ENCODE data around the gene RBM18. TPM values are rescaled to one million over a fixed set of nuclear protein-coding genes. Genes with fewer than 3 reads are reported as not detected.

Gene RBM18
- total RNA-seq, 1 donor: 11.2 TPM

DNA sequence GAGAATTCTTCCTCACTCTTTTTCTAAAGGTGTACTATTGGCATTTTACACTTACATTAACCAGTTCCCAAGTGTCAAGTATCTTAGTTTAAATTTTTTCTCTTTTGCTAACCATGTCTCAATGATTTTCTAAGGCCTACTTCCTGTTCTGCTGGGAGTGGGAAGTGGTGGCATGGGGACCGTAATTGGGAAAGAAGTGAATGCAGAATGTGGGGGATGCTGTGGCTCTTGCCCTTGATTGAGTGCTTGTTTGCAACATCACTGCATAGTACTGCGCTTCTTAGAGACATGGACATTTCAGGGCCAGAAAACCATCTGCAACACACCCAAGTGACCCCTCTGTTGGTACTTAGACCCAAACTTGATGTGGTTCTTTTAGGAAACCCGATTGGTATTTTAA, 32.9 kb upstream of the RBM18 start:
- H3K4me3 ChIP-seq (ENCODE audit: low read depth, low read length): no peak overlapping the region
- no peak for TF ChIP-seq CTCF (IDR thresholded peaks at IDR 0.05; ENCODE audit: insufficient read depth, low read depth, low read length)
- no peak for DNase-seq (ENCODE audit: low read depth)

DNA sequence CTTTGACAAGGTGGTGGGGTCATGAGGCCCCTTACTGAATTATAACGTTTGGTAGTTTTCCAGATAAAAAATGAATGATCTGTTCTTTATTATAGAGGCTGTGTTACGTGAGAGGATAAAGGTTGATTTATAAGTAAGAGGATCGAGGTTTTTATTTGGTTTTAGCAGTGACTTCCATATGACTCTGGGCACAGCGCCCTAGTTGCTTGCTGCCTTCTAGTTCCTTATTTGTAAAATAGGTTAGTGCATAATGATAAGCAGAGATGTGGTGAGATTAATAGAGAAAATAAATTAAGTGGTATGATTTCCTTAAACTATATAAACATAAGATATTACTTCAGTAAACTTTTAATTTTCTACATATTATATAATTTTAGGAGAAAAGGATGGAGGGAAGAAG, 29.9 kb upstream of the RBM18 start:
- no peak for TF ChIP-seq CTCF (IDR thresholded peaks at IDR 0.05; ENCODE audit: insufficient read depth, low read depth, low read length)
- DNase-seq (ENCODE audit: low read depth): no peak
- H3K4me3 ChIP-seq (ENCODE audit: low read depth, low read length): no peak overlapping the region

DNA sequence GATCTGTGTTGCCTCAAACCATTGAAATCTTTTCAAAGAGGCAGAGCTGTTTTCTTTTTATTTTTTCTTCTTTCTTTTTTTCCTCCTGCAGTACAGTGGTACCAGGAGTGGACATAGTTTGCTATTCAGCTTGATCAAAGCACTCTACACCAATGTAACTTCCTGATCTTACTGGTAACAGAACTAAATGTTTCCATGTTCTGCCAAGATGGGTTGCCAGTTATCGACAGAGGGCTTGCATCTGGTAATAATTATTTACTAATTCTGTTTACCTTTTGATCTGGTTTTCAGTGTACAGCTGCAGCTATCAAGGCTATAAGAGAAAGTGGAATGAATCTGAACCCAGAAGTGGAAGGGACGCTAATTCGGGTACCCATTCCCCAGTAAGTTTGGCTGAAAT, 26.8 kb upstream of the RBM18 start:
- H3K4me3 ChIP-seq (ENCODE audit: low read depth, low read length): no peak overlapping the region
- no peak for TF ChIP-seq CTCF (IDR thresholded peaks at IDR 0.05; ENCODE audit: insufficient read depth, low read depth, low read length)
- no peak for DNase-seq (ENCODE audit: low read depth)

DNA sequence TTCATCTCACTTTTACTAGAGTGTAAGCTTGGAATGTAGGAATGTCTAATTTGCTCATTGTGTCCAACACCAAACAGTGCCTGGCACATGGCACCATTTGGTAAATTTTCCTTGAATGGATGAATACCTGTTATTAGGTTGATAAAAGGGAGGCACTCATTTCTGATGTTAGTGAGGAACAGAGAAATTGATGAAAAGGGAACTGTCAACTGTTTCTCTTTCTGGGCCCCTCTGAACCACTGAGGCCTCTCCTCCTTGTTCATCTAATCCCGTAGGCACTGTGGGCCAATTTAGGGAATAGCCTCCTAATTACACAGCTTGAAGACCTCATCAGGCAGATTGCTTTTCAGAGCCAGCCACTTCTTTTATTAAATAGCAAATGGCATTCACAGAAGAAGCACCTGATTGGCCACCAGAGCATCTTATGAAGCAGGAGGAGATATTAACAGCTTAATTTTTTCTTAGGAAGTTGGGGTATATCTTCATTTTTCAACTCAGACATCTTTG, 22.6 kb upstream of the RBM18 start:
- DNase-seq (ENCODE audit: low read depth): no peak
- no peak for TF ChIP-seq CTCF (IDR thresholded peaks at IDR 0.05; ENCODE audit: insufficient read depth, low read depth, low read length)
- H3K4me3 ChIP-seq (ENCODE audit: low read depth, low read length): no peak overlapping the region

DNA sequence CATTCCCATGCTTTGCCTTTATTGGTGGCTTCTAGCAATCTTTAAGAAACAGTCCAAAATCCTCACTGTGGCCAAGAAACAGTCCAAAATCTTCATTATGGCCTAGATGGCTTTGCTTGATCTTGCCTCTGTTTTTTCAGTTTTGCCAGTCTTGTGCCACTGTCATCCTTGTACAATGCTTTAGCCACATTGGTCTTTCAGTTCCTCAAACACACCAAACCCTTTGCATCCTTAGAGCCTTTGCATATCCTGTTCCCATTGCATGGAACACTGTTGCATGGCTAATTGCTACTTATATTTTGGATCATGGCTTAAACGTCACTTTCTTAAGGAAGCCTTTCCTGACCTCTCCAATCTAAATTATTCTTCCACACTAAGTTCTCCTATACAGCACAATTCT, 22.1 kb upstream of the RBM18 start:
- no peak overlapping the region for H3K4me3 ChIP-seq (ENCODE audit: low read depth, low read length)
- no peak for DNase-seq (ENCODE audit: low read depth)
- TF ChIP-seq CTCF (IDR thresholded peaks at IDR 0.05; ENCODE audit: insufficient read depth, low read depth, low read length): no peak

DNA sequence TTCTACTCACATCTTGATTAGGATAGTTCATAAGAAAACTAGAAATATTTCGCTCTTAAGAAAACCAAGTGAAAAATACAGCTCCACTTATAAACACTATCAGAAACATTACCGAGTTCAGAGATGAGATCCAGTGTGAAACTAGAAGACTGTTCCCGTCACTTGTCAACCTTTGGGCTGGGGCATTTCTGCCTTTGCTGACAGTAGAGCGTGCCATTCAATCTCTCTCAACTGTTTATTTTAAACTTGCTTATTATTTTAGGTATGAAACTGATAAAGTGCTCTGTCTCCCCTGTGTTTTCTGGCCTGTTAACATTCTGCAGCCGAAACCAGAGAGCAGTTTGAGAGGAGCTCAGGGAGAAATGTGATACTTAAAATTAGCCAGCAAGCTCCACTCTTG, 16.7 kb upstream of the RBM18 start:
- H3K4me3 ChIP-seq (ENCODE audit: low read depth, low read length): no peak overlapping the region
- no peak for DNase-seq (ENCODE audit: low read depth)
- TF ChIP-seq CTCF (IDR thresholded peaks at IDR 0.05; ENCODE audit: insufficient read depth, low read depth, low read length): no peak

DNA sequence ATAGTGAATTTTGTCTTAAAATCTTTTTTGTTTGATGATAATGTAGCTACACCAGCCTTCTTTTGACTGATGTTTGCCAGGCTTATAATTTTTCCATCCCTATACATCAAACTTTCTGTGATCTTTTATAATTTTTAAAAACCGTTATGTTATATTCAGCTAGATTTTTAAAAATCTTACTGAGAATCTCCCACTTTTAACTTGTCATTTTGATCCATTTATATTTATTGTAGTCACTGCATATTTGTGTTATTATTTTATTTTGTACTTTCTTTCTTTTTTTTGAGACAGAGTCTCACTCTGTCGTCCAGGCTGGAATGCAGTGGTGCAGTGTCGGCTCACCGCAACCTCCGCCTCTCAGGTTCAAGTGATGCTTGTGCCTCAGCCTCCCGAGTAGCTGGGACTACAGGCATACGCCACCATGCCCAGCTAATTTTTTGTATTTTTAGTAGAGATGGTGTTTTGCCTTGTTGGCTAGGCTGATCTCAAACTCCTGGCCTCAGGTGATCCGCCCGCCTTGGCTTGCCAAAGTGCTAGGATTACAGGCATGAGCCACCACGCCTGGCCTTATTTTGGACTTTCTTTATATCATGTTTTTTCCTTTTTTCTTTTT, 12.8 kb upstream of the RBM18 start:
- no peak overlapping the region for H3K4me3 ChIP-seq (ENCODE audit: low read depth, low read length)
- no peak for TF ChIP-seq CTCF (IDR thresholded peaks at IDR 0.05; ENCODE audit: insufficient read depth, low read depth, low read length)
- no peak for DNase-seq (ENCODE audit: low read depth)

Measured in fibroblast of villous mesenchyme (primary cell).